Effector memory CD4-positive, alpha-beta T cell (primary cell): ENCODE measurements around the gene NF2.

Experiments
- DNase-seq, 3 donors: peaks; one replicate each; pipeline ENCODE4 v3.0.0-alpha.2; 2020
- H3K27ac ChIP-seq: 2 replicates; pipeline ENCODE4 v1.7.0; 2013; ENCODE audit warnings: mild to moderate bottlenecking, low read length, moderate library complexity; ENCODE audit not compliant: insufficient read depth, poor library complexity, severe bottlenecking
- H3K27me3 ChIP-seq: replicated peaks from 2 replicates; pipeline ENCODE4 v1.7.0; 2013; ENCODE audit warnings: mild to moderate bottlenecking, low read length; ENCODE audit not compliant: insufficient read depth, control insufficient read depth, poor library complexity, severe bottlenecking
- H3K36me3 ChIP-seq: 2 replicates; pipeline ENCODE4 v1.7.0; 2013; ENCODE audit warnings: mild to moderate bottlenecking, low read length, moderate library complexity; ENCODE audit not compliant: control insufficient read depth, insufficient read depth
- H3K4me1 ChIP-seq: 2 replicates; pipeline ENCODE4 v1.7.0; 2013; ENCODE audit warnings: low read length, mild to moderate bottlenecking; ENCODE audit not compliant: control insufficient read depth, insufficient read depth, poor library complexity, severe bottlenecking
- H3K4me3 ChIP-seq: 2 replicates; pipeline ENCODE4 v1.7.0; 2013; ENCODE audit warnings: low read length, low read depth, mild to moderate bottlenecking; ENCODE audit not compliant: insufficient read depth, poor library complexity, severe bottlenecking
- H3K9me3 ChIP-seq: 2 replicates; pipeline ENCODE4 v1.7.0; 2013; ENCODE audit warnings: mild to moderate bottlenecking, low read length, moderate library complexity; ENCODE audit not compliant: control insufficient read depth

Gene NF2

GRCh38 chr22:29615705-29616327 lies 12.4 kb downstream of the NF2 start:
- H3K27me3 ChIP-seq = no peaks in the 10 kb centered on the region
- no peak for DNase-seq
- no peak overlapping the region for H3K4me3 ChIP-seq
- no peaks in the 10 kb centered on the region for H3K4me1 ChIP-seq
- H3K9me3 ChIP-seq = no peaks in the 10 kb centered on the region
- no peak overlapping the region for H3K27ac ChIP-seq
- no peaks in the 10 kb centered on the region for H3K36me3 ChIP-seq

- Histone ChIP-seq H3K27ac (no peak overlapping the region), H3K4me3 (no peak overlapping the region), H3K36me3 (no peaks in the 10 kb centered on the region), H3K27me3 (no peaks in the 10 kb centered on the region), H3K9me3 (no peaks in the 10 kb centered on the region), H3K4me1 (peaks cover 1% of the 10 kb centered on the region)
- no peak for DNase-seq
These were observed 14.6 kb downstream of the NF2 start for GRCh38 chr22:29617922-29618629.

GRCh38 chr22:29621761-29622526 lies 18.5 kb downstream of the NF2 start:
- peaks cover 15% of the 10 kb centered on the region for H3K4me1 ChIP-seq
- H3K9me3 ChIP-seq = no peaks in the 10 kb centered on the region
- no peaks in the 10 kb centered on the region for H3K27me3 ChIP-seq
- no peak for DNase-seq
- H3K36me3 ChIP-seq = no peaks in the 10 kb centered on the region
- H3K27ac ChIP-seq = no peak overlapping the region
- H3K4me3 ChIP-seq = no peak overlapping the region

- Histone ChIP-seq H3K27ac (no peak overlapping the region), H3K9me3 (no peaks in the 10 kb centered on the region), H3K27me3 (no peaks in the 10 kb centered on the region), H3K4me3 (no peak overlapping the region), H3K4me1 (peaks cover 15% of the 10 kb centered on the region), H3K36me3 (no peaks in the 10 kb centered on the region)
- DNase-seq = no peak
These were observed 19.6 kb downstream of the NF2 start for GRCh38 chr22:29623059-29623458.

- H3K4me1 ChIP-seq = peaks cover 15% of the 10 kb centered on the region
- DNase-seq = no peak
- H3K4me3 ChIP-seq = no peak overlapping the region
- no peaks in the 10 kb centered on the region for H3K9me3 ChIP-seq
- H3K27ac ChIP-seq = peak overlapping the region; percentile 42
- H3K36me3 ChIP-seq = no peaks in the 10 kb centered on the region
- no peaks in the 10 kb centered on the region for H3K27me3 ChIP-seq
These were observed 20.2 kb downstream of the NF2 start for GRCh38 chr22:29623553-29624169.

GRCh38 chr22:29625090-29625825 lies 21.8 kb downstream of the NF2 start:
- Histone ChIP-seq H3K4me3 (no peak overlapping the region), H3K4me1 (peaks cover 15% of the 10 kb centered on the region), H3K27ac (no peak overlapping the region), H3K9me3 (no peaks in the 10 kb centered on the region), H3K36me3 (no peaks in the 10 kb centered on the region), H3K27me3 (no peaks in the 10 kb centered on the region)
- DNase-seq = peak in 1 of 3 donors; percentile 12

GRCh38 chr22:29626497-29627195 lies 23.2 kb downstream of the NF2 start:
- Histone ChIP-seq H3K36me3 (no peaks in the 10 kb centered on the region), H3K4me3 (no peak overlapping the region), H3K9me3 (no peaks in the 10 kb centered on the region), H3K27me3 (no peaks in the 10 kb centered on the region), H3K4me1 (peaks cover 15% of the 10 kb centered on the region), H3K27ac (no peak overlapping the region)
- DNase-seq = no peak

GRCh38 chr22:29627196-29627535 lies 23.7 kb downstream of the NF2 start:
- H3K27ac ChIP-seq = no peak overlapping the region
- H3K9me3 ChIP-seq = no peaks in the 10 kb centered on the region
- H3K27me3 ChIP-seq = no peaks in the 10 kb centered on the region
- no peak for DNase-seq
- H3K4me1 ChIP-seq = peaks cover 15% of the 10 kb centered on the region
- H3K36me3 ChIP-seq = no peaks in the 10 kb centered on the region
- no peak overlapping the region for H3K4me3 ChIP-seq
